HepG2 (cell line): ENCODE data around the gene ZDHHC7. TPM values are rescaled to one million over a fixed set of nuclear protein-coding genes. Genes with fewer than 3 reads are reported as not detected.

Experiments
- ATF5 ChIP-seq: sonication (generic); formaldehyde crosslinking; IDR thresholded peaks from 2 replicates; pipeline ENCODE4 v1.4.0; 2020; ENCODE audit warnings: mild to moderate bottlenecking, low read depth, missing genetic modification reagents
- DMAP1 ChIP-seq: IDR thresholded peaks from 2 replicates; pipeline ENCODE4 v1.6.1; 2016
- EED ChIP-seq: sonication (generic); formaldehyde crosslinking; IDR thresholded peaks from 2 replicates; pipeline ENCODE4 v1.5.0; 2020; ENCODE audit warnings: mild to moderate bottlenecking, missing genetic modification reagents
- IRF1 ChIP-seq: sonication (generic); formaldehyde crosslinking; IDR thresholded peaks from 2 replicates; pipeline ENCODE4 v1.4.0; 2020; ENCODE audit warnings: low read depth, mild to moderate bottlenecking, missing genetic modification reagents
- KLF15 ChIP-seq: sonication (generic); formaldehyde crosslinking; IDR thresholded peaks from 2 replicates; pipeline ENCODE4 v1.8.1; 2023; ENCODE audit warnings: borderline replicate concordance, mild to moderate bottlenecking, inconsistent platforms, missing genetic modification reagents, mixed read lengths
- KMT2A ChIP-seq: sonication (generic); formaldehyde crosslinking; IDR thresholded peaks from 2 replicates; pipeline ENCODE4 v1.4.0; 2020; ENCODE audit warnings: missing genetic modification reagents
- MED1 ChIP-seq: sonication (generic); formaldehyde crosslinking; IDR thresholded peaks from 2 replicates; pipeline ENCODE4 v1.4.0; 2020; ENCODE audit warnings: missing genetic modification reagents
- MEIS1 ChIP-seq: sonication (generic); formaldehyde crosslinking; IDR thresholded peaks from 2 replicates; pipeline ENCODE4 v1.9.0; 2021; ENCODE audit warnings: mild to moderate bottlenecking, missing genetic modification reagents, moderate library complexity, borderline replicate concordance
- PBX3 ChIP-seq: sonication (generic); formaldehyde crosslinking; IDR thresholded peaks from 2 replicates; pipeline ENCODE4 v1.8.1; 2023; ENCODE audit warnings: missing genetic modification reagents, inconsistent platforms, borderline replicate concordance
- REPIN1 ChIP-seq: sonication (generic); formaldehyde crosslinking; IDR thresholded peaks from 2 replicates; pipeline ENCODE4 v1.8.0; 2022; ENCODE audit warnings: missing genetic modification reagents, low read depth, mild to moderate bottlenecking, borderline replicate concordance
- SAFB2 ChIP-seq: sonication (generic); formaldehyde crosslinking; IDR thresholded peaks from 2 replicates; pipeline ENCODE4 v1.5.1; 2020; ENCODE audit warnings: missing genetic modification reagents, low read depth, mild to moderate bottlenecking, borderline replicate concordance
- SIX4 ChIP-seq: sonication (generic); formaldehyde crosslinking; IDR thresholded peaks from 2 replicates; pipeline ENCODE4 v1.4.0; 2020; ENCODE audit warnings: missing genetic modification reagents
- ZKSCAN1 ChIP-seq: fragments of 150-350 bp; IDR thresholded peaks from 2 replicates; pipeline ENCODE4 v1.6.1; 2014; ENCODE audit warnings: low read length
- ZNF3 ChIP-seq: IDR thresholded peaks from 2 replicates; pipeline ENCODE4 v1.7.0; 2017; ENCODE audit warnings: inconsistent platforms
- ZNF547 ChIP-seq: sonication (generic); formaldehyde crosslinking; IDR thresholded peaks from 2 replicates; pipeline ENCODE4 v1.5.1; 2020; ENCODE audit warnings: mild to moderate bottlenecking, missing genetic modification reagents
- ZNF674 ChIP-seq: sonication (generic); formaldehyde crosslinking; IDR thresholded peaks from 2 replicates; pipeline ENCODE4 v1.5.0; 2020; ENCODE audit warnings: low read depth, mild to moderate bottlenecking, missing genetic modification reagents
- ZNF766 ChIP-seq: sonication (generic); formaldehyde crosslinking; IDR thresholded peaks from 2 replicates; pipeline ENCODE4 v1.5.0; 2020; ENCODE audit warnings: missing genetic modification reagents, borderline replicate concordance
- polyA plus RNA-seq, 8 experiments: library from polyadenylated mRNA; depleted of rRNA in 3 of 8; stranded (reverse) in 7 of 8; unstranded in 1 of 8; fragments of >200 nt; fragmentation: Illumina TruSeq in 4 of 8; extraction: Trizol in 4 of 8; gene quantifications; 2 replicates each; pipeline versions ENCODE4 v1.2.1 to v1.2.3, GENCODE V29; 2011 to 2016; ENCODE audit warnings: low read depth in 4 of 8, missing spikeins in 1 of 8, mixed read lengths in 1 of 8; ENCODE audit not compliant: insufficient read depth in 1 of 8
- total RNA-seq, 5 experiments: library from RNA; depleted of rRNA; stranded (reverse); fragments of >200 nt; fragmentation: Illumina TruSeq; extraction: Trizol; gene quantifications; 2 replicates each; pipeline ENCODE4 v1.2.3, GENCODE V29; 2016; ENCODE audit warnings: low read depth in 1 of 5
- TF ChIP-seq, protein P1 (sequence below): sonication (generic); formaldehyde crosslinking; IDR thresholded peaks from 2 replicates; pipeline ENCODE4 v1.5.1; 2020; ENCODE audit warnings: mild to moderate bottlenecking, missing genetic modification reagents, moderate library complexity
- TF ChIP-seq, protein P2 (sequence below): sonication (generic); formaldehyde crosslinking; IDR thresholded peaks from 2 replicates; pipeline ENCODE4 v1.5.1; 2020; ENCODE audit warnings: mild to moderate bottlenecking, missing genetic modification reagents, borderline replicate concordance

Gene ZDHHC7
- total and polyA plus RNA-seq, 2 of the 13 experiments (the other 11 are each of a cell fraction or from before 2014, with no cell fraction given): 46.8 to 67.6 TPM

GRCh38 chr16:85010931-85011845, at the start of gene ZDHHC7 (continued):
- TF ChIP-seq PBX3 (CRISPR knock-in tag) (no peak), ZKSCAN1 (no peak; the same call in 1 of the 2 replicates), MEIS1 (CRISPR knock-in tag) (0 out of 2 replicates have a peak, but pooled peaks have one; percentile 24), SIX4 (CRISPR knock-in tag) (peak; percentile 60), EED (CRISPR knock-in tag) (no peak; the same call in none of the 2 replicates), DMAP1 (CRISPR knock-in tag) (peak; percentile 85), ZNF674 (CRISPR knock-in tag) (peak; percentile 90; the same call in 1 of the 2 replicates), SAFB2 (CRISPR knock-in tag) (peak; percentile 84), ATF5 (CRISPR knock-in tag) (no peak), ZNF766 (no peak), IRF1 (CRISPR knock-in tag) (no peak), KMT2A (peak; percentile 98), KLF15 (peak; percentile 57; the same call in 1 of the 2 replicates), REPIN1 (CRISPR knock-in tag) (0 out of 2 replicates have a peak, but pooled peaks have one; percentile 47), MED1 (CRISPR knock-in tag) (peak; percentile 74), ZNF547 (CRISPR knock-in tag) (no peak), ZNF3 (CRISPR knock-in tag) (no peak)
- TF ChIP-seq, protein P1, sequence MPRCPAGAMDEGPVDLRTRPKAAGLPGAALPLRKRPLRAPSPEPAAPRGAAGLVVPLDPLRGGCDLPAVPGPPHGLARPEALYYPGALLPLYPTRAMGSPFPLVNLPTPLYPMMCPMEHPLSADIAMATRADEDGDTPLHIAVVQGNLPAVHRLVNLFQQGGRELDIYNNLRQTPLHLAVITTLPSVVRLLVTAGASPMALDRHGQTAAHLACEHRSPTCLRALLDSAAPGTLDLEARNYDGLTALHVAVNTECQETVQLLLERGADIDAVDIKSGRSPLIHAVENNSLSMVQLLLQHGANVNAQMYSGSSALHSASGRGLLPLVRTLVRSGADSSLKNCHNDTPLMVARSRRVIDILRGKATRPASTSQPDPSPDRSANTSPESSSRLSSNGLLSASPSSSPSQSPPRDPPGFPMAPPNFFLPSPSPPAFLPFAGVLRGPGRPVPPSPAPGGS: no peak; the same call in 1 of the 2 replicates
- TF ChIP-seq, protein P2, sequence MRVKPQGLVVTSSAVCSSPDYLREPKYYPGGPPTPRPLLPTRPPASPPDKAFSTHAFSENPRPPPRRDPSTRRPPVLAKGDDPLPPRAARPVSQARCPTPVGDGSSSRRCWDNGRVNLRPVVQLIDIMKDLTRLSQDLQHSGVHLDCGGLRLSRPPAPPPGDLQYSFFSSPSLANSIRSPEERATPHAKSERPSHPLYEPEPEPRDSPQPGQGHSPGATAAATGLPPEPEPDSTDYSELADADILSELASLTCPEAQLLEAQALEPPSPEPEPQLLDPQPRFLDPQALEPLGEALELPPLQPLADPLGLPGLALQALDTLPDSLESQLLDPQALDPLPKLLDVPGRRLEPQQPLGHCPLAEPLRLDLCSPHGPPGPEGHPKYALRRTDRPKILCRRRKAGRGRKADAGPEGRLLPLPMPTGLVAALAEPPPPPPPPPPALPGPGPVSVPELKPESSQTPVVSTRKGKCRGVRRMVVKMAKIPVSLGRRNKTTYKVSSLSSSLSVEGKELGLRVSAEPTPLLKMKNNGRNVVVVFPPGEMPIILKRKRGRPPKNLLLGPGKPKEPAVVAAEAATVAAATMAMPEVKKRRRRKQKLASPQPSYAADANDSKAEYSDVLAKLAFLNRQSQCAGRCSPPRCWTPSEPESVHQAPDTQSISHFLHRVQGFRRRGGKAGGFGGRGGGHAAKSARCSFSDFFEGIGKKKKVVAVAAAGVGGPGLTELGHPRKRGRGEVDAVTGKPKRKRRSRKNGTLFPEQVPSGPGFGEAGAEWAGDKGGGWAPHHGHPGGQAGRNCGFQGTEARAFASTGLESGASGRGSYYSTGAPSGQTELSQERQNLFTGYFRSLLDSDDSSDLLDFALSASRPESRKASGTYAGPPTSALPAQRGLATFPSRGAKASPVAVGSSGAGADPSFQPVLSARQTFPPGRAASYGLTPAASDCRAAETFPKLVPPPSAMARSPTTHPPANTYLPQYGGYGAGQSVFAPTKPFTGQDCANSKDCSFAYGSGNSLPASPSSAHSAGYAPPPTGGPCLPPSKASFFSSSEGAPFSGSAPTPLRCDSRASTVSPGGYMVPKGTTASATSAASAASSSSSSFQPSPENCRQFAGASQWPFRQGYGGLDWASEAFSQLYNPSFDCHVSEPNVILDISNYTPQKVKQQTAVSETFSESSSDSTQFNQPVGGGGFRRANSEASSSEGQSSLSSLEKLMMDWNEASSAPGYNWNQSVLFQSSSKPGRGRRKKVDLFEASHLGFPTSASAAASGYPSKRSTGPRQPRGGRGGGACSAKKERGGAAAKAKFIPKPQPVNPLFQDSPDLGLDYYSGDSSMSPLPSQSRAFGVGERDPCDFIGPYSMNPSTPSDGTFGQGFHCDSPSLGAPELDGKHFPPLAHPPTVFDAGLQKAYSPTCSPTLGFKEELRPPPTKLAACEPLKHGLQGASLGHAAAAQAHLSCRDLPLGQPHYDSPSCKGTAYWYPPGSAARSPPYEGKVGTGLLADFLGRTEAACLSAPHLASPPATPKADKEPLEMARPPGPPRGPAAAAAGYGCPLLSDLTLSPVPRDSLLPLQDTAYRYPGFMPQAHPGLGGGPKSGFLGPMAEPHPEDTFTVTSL (CRISPR knock-in tag): no peak
